ENCODE measurements around the gene CEP85L.

Gene CEP85L

GRCh38 chr6:118651282-118652050 is at the start of gene CEP85L:
Gene CEP85L (minus strand): TSS chr6:118651591. CDS start chr6:118651269, 322 bp downstream.
- DNase-seq, result peak; percentile 94

DNA sequence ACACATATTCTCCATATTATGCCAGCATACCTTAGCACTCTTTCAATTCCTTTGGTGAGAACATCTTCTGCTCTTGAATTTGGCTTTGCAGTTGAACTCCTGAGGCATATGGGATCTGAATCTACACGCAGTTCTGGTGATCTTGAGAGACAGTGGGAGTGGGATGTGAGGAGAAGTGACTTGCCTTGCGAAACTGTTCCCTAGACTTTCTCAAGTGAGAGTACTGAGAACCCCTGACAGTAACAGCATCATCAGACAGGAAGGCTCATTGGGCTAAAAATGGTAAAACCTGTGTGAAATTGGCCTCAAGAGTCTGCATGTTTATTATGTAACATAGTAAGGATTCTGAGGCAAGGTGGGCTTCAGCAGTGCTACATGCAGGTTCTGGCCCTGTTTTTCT is 49.1 kb upstream of the CEP85L start:
- DNase-seq, result no peak

DNA sequence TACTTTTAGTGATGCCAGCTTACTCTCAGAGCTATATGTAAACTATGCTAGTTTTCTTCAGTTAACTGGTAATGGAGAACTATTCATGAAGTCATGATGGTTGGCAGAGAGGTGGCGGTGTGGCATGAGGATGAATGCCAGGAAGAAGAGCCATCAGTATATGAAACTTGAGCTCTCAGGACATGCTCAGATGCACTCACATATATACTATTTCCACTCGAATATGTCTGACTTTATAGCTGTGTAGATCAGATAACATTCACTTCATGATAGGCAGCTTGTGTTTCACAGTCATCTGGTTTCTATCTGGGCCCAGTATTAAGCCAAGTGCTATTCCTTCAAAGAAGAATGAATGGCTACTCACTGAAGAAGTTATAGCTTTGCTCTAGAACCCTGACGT is 46.2 kb upstream of the CEP85L start:
- DNase-seq, result no peak

GRCh38 chr6:118696271-118696670 is 44.9 kb upstream of the CEP85L start:
- DNase-seq, result no peak

DNA sequence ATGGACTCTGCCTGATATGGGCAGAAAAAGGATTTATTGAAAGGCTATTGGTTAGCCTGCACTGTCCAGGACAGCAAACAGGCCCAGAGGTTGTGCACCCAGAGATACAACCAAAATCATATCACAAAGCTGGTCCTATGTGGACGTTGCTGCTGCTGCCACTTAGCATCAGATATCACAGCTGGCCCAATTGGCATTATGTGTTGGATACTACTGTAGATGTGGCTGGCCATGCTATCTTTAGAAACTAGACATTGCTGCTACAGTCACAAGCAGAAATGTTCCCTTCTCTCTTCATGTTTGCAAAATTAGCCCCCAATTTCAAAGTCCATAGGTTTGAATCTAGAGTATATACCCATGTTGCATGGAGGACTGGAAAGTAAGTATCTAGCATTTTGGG is 42.2 kb upstream of the CEP85L start:
- DNase-seq, result no peak

- DNase-seq, result no peak
These were observed 34.5 kb upstream of the CEP85L start for GRCh38 chr6:118685823-118686449.

DNA sequence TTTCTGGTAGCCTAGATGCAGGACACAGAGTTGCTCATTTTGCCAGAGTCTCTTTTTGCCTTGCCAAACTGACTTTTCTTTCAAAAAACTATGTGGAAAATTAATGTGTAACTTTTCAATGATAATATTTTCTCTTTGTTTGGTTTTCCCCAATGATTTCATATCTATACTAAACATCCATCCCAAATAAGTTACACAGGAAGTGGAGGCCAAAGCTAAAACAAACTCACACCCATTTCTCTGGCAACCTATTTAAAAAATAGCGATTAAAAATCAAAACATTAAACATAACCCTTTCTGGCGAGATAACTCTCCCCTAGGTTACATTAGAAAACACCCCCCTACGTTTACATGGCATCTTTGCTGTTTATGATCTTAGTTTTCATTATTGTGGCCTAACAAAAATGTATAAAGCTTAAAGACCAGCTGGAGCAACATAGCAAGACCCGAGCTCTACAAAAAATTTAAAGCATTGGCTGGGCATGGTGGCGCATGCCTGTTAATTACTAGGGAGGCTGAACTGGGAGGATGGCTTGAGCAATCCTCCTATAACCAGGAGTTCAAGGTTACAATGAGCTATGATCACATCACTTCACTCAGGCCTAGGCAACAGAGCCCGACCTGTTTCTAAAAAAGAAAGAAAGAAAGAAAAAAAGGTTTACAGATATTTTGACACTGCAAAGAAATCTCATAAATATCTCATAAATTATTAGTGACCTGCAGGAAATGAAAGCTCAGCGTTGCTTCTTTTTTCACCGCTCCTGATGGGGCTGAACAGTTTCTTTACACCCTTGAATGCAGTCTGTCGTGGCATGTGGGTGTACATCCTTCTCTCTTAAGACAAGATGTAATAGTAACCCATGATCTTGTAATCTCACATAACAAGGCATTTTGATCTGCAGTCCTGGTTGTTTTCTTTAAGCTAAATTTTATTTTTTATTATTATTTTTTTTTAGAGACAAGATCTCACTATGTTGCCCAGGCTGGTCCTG is 32.8 kb upstream of the CEP85L start:
- DNase-seq, result no peak

GRCh38 chr6:118680452-118681095 is 29.2 kb upstream of the CEP85L start:
- DNase-seq, result no peak

DNA sequence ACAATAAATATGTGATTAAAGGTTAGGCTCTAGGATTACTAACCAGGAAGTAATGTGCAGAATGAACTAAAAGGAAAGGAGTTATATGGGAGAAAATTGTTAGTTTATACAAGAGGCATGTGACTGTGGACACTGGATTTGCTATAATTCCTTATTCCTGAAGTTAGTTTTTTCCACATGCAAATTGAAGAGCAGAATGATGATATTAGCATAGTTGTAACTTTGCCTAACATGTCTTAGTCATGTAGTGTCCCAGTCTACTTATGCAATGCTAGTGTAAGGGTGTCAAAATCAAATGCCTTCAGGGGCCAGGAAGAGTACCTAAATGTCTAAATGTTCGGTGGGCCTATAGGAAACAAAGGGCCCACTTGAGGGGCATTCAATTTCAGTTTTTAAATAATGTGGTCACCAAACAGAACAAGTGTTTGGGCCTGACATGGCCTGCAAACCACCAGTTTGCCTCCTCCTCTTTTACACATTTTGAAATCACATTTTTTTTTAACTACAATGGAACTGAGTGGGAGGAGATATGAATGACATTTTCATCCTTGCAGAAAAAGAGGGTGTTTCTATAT is 28.0 kb upstream of the CEP85L start:
- no peak for DNase-seq

DNA sequence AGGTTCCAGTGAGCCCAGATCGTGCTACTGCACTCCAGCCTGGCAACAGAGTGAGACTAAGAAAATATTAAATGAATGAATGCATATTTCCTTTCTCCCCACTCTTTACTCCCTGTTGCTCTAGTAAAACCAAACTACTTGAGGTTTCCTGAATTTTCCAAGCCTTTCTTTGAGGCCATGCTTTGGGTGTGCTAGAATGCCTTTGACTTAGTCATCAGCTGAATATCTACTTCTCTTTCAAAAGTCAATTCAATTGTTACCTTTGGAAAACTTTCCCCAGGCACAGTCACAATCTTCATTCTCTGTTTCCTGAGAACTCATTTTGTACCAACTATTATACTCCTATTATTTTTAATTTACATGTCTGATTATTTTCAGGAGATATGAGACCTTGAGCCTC is 27.5 kb upstream of the CEP85L start:
- DNase-seq, result no peak

DNA sequence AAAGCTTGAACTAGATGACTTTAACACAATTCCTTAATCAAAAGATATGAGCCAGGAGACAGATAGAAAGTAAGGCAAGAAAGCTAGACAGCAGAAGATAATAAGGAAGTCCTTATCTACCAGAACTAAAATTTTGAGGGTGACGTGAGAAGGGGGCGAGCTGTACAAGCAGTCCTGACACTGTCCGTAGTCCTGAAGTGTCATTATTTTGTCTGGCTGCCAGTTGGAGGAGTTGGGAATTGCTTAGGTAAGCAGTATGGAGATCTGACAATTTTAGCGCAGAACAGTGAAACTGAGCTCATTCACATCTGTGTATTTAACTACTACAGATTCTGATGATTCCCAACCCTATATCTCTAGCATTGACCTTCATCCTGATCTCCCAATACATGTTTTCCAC is 25.8 kb upstream of the CEP85L start:
- DNase-seq, result no peak

DNA sequence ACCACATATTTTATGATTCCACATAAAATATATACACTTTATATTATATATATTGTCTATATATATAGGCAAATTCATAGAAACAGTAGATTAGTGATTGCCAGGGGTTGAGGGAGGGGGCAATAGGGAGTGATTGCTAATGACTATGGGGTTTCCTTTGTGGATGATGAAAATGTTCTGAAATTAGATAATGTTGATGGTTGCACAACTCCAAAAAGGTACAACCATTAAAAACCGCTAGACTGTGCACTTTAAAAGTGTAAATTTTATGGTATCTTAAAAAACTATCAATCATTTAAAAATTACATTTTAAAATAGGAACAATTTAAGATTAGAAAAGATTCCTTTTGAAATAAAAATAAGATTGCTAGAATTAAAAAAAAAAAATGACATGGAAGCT is 23.8 kb upstream of the CEP85L start:
- no peak for DNase-seq

- DNase-seq, result no peak
These were observed 23.4 kb upstream of the CEP85L start for GRCh38 chr6:118674772-118675171.

DNA sequence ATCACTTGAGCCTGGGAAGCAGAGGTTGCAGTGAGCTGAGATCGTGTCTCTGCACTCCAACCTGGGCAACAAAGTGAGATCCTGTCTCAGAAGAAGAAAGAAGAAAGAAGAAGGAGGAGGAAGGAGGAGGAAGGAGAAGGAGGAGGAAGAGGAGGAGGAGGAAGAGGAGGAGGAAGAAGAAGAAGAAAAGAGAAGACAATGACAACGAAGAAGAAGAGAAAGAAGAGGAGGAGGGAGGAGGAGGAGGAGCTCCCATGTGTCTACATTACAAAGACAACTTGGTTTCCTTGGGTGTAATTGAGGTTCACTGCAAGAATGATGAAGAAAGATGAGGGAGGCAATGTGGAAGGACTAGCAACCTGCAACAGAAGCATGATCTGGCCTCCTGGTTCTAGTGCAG is 21.3 kb upstream of the CEP85L start:
- DNase-seq, result no peak

DNA sequence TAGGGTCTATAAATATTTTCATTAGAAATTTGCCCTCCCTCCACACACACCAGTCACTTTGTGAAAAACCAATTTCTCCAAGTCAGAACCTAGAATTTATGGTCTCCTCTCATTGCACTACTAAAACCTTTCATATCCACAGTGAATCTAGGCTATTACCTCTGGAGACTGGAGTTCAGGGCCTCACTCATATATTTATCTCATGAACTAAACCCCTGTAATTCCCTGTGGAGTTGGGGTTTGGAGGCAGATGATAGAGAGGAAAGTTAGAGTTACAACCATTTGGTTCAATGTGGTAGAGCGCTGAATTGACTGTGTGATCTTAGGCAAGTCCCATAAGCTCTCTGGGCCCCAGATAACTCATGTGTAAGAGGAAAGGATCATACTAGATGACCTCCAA is 18.2 kb upstream of the CEP85L start:
- no peak for DNase-seq

- no peak for DNase-seq
These were observed 17.5 kb upstream of the CEP85L start for GRCh38 chr6:118668761-118669385.

GRCh38 chr6:118667988-118668387 is 16.6 kb upstream of the CEP85L start:
- DNase-seq, result no peak

- DNase-seq, result no peak
These were observed 13.6 kb upstream of the CEP85L start for GRCh38 chr6:118665011-118665410.

DNA sequence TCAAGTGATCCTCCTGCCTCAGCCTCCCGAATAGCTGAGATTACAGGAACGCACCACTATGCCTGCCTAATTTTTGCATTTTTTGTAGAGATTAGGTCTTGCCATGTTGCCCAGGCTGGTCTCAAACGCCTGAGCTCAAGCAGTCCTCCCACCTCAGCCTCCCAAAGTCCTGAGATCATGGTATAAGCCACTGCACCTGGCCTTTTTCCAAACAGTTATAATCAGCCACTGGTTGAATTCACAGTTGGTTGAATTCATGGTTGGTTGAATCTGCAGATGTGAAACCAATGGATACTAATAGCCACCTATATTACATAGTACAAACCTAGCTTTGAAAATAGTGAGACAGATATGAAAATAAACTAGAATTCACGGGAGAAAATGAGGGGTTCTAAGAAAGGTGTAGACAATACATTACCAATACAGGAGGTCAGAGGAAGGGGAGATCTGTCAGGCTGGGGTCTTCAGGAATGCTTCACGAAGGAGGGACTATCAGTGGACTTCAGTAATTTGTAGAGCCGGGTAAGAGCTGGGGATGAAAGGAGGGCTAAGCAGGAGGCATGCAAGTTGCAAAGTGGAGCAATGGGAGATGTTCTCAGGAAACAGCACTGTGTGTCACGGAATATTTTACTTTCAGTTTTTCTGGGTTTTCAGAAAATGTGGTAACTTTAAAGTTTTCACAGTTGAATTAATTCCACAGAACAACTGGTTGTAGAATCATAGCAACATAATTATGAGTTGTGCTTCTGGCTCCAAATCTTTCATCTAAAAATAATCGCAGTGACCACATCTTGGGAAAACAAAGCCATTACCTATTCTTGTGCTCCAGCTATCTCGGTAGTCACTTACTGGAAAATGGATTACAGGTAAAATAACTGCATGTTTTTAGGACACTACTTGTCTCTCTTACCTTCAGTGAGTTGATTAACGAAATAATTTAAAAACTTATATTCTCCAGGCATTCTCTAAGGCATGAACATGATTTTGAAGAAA is 12.9 kb upstream of the CEP85L start:
- DNase-seq, result no peak

GRCh38 chr6:118661831-118662230 is 10.4 kb upstream of the CEP85L start:
- no peak for DNase-seq

- peak; percentile 85 for DNase-seq
These were observed 8.8 kb upstream of the CEP85L start for GRCh38 chr6:118660218-118660569.

Data from NCI-H146 (cell line).